Measurements from ENCODE around the gene DPP10. TPM values are rescaled to one million over a fixed set of nuclear protein-coding genes. Genes with fewer than 3 reads are reported as not detected.
A peak's percentile ranks its signal among the peaks of the same experiment; 100 is the strongest.

The DPP10 gene
- total RNA-seq, 4 donors from 2014 or later, result 3.3 to 6.6 (median 4.7) TPM

- intact Hi-C loops (cut with DNase I), result no loop called here
- TF ChIP-seq CTCF (IDR thresholded peaks at IDR 0.05) (peak; percentile 34 to 52 (median 37)), POLR2AphosphoS5 (IDR thresholded peaks at IDR 0.05) (no peak), POLR2A (IDR thresholded peaks at IDR 0.05; ENCODE audit: low read depth) (no peak), EP300 (IDR thresholded peaks at IDR 0.05) (no peak)
- peak; percentile 85 for DNase-seq (ENCODE audit: extremely low spot score)
Measured at GRCh38 chr2:114550895-114551793, 108.7 kb downstream of the DPP10 start.

GRCh38 chr2:114553027-114553426, 110.6 kb downstream of the DPP10 start:
- no peaks in the 10 kb centered on the region for H3K36me3 ChIP-seq
- 55% methylated on average over 5 of the region's 5 CpGs for WGBS
- no peak overlapping the region for H3K4me3 ChIP-seq
- TF ChIP-seq POLR2AphosphoS5 (IDR thresholded peaks at IDR 0.05) (no peak), EP300 (IDR thresholded peaks at IDR 0.05) (no peak), CTCF (IDR thresholded peaks at IDR 0.05) (no peak), POLR2A (IDR thresholded peaks at IDR 0.05; ENCODE audit: low read depth) (no peak)
- H3K9me3 ChIP-seq, result no peaks in the 10 kb centered on the region
- intact Hi-C loops (cut with DNase I), result no loop called here
- no peaks in the 10 kb centered on the region for H3K4me1 ChIP-seq
- H3K27me3 ChIP-seq, result peaks cover 0 to 14% (median 0%) of the 10 kb centered on the region in 4 donors
- H3K27ac ChIP-seq (replicated peaks in 1 of 4), result no peak overlapping the region
- peak; percentile 55 for DNase-seq (ENCODE audit: extremely low spot score)

More at GRCh38 chr2:114550895-114551793, 108.7 kb downstream of the DPP10 start:
- Histone ChIP-seq H3K27ac (replicated peaks in 1 of 4) (no peak overlapping the region), H3K4me3 (no peak overlapping the region), H3K4me1 (no peaks in the 10 kb centered on the region), H3K9me3 (no peaks in the 10 kb centered on the region), H3K36me3 (no peaks in the 10 kb centered on the region), H3K27me3 (peaks cover 0 to 14% (median 0%) of the 10 kb centered on the region in 4 donors)
- WGBS, result 45% methylated on average over 5 of the region's 5 CpGs

- Histone ChIP-seq H3K4me1 (no peaks in the 10 kb centered on the region), H3K27ac (replicated peaks in 1 of 4) (no peak overlapping the region), H3K9me3 (no peaks in the 10 kb centered on the region), H3K36me3 (no peaks in the 10 kb centered on the region), H3K4me3 (no peak overlapping the region), H3K27me3 (peaks cover 0 to 4% (median 0%) of the 10 kb centered on the region in 4 donors)
- TF ChIP-seq EP300 (IDR thresholded peaks at IDR 0.05) (no peak), CTCF (IDR thresholded peaks at IDR 0.05) (no peak), POLR2AphosphoS5 (IDR thresholded peaks at IDR 0.05) (no peak), POLR2A (IDR thresholded peaks at IDR 0.05; ENCODE audit: low read depth) (no peak)
- DNase-seq (ENCODE audit: extremely low spot score), result no peak
- intact Hi-C loops (cut with DNase I), result no loop called here
- WGBS, result 69% methylated on average over 3 of the region's 3 CpGs
Measured at GRCh38 chr2:114569166-114569565, 126.7 kb downstream of the DPP10 start.

GRCh38 chr2:114577657-114578056, 135.2 kb downstream of the DPP10 start:
- H3K4me1 ChIP-seq, result no peaks in the 10 kb centered on the region
- H3K9me3 ChIP-seq, result no peaks in the 10 kb centered on the region
- 81% methylated on average over 2 of the region's 2 CpGs for WGBS
- DNase-seq (ENCODE audit: extremely low spot score), result no peak
- no peaks in the 10 kb centered on the region for H3K36me3 ChIP-seq
- no peak overlapping the region for H3K4me3 ChIP-seq
- intact Hi-C loops (cut with DNase I), result no loop called here
- peaks cover 0 to 4% (median 0%) of the 10 kb centered on the region in 4 donors for H3K27me3 ChIP-seq
- TF ChIP-seq CTCF (IDR thresholded peaks at IDR 0.05) (no peak), POLR2AphosphoS5 (IDR thresholded peaks at IDR 0.05) (no peak), POLR2A (IDR thresholded peaks at IDR 0.05; ENCODE audit: low read depth) (no peak), EP300 (IDR thresholded peaks at IDR 0.05) (no peak)
- H3K27ac ChIP-seq (replicated peaks in 1 of 4), result no peak overlapping the region

Data from esophagus muscularis mucosa (tissue), 4 donors.